Endothelial cell (in vitro differentiated cells): Measurements from ENCODE around the gene CRYGN. TPM values are rescaled to one million over a fixed set of nuclear protein-coding genes. Genes with fewer than 3 reads are reported as not detected.

Source experiments
- DNase-seq: peaks from one replicate; pipeline ENCODE4 v3.0.0; 2021; ENCODE audit warnings: low spot score
- H3K27ac Mint-ChIP-seq: one replicate; pipeline ENCODE4 v1.8.0; 2021; ENCODE audit warnings: mixed read lengths, inconsistent platforms; ENCODE audit not compliant: unreplicated experiment
- H3K27me3 Mint-ChIP-seq: one replicate; pipeline ENCODE4 v1.8.0; 2021; ENCODE audit warnings: mild to moderate bottlenecking, moderate library complexity, mixed read lengths, inconsistent platforms; ENCODE audit not compliant: unreplicated experiment
- H3K36me3 Mint-ChIP-seq: one replicate; pipeline ENCODE4 v1.8.0; 2021; ENCODE audit warnings: mild to moderate bottlenecking, low read depth, mixed read lengths, inconsistent platforms; ENCODE audit not compliant: unreplicated experiment
- H3K4me1 Mint-ChIP-seq: one replicate; pipeline ENCODE4 v1.8.0; 2021; ENCODE audit warnings: mild to moderate bottlenecking, mixed read lengths, inconsistent platforms; ENCODE audit not compliant: unreplicated experiment
- H3K4me3 Mint-ChIP-seq: one replicate; pipeline ENCODE4 v1.8.0; 2021; ENCODE audit warnings: mild to moderate bottlenecking, mixed read lengths, inconsistent platforms; ENCODE audit not compliant: unreplicated experiment
- H3K9me3 Mint-ChIP-seq: one replicate; pipeline ENCODE4 v1.8.0; 2021; ENCODE audit warnings: mixed read lengths, inconsistent platforms; ENCODE audit not compliant: unreplicated experiment
- total RNA-seq: library from RNA; stranded (reverse); fragmentation: NEBNext Ultra II Directional; extraction: Animal tissue kit (Norgen Biotek cat#: 25700); gene quantifications from one replicate; pipeline ENCODE4 v1.2.1, GENCODE V29; 2021; ENCODE audit not compliant: unreplicated experiment
- TF ChIP-seq, protein P1 (sequence below): fragments of 200-600 bp; sonication (generic); IDR thresholded peaks from one replicate; pipeline ENCODE4 v1.5.0; 2021; ENCODE audit warnings: antibody characterized with exemption; ENCODE audit not compliant: unreplicated experiment

CRYGN gene
- total RNA-seq, 1 donor from 2014 or later = not detected

GRCh38 chr7:151460474-151460855 lies 20.5 kb upstream of the CRYGN start:
- H3K4me1 Mint-ChIP-seq = peaks cover 19% of the 10 kb centered on the region
- no peak overlapping the region for H3K27ac Mint-ChIP-seq
- peaks cover 26% of the 10 kb centered on the region for H3K36me3 Mint-ChIP-seq
- no peak for DNase-seq
- H3K27me3 Mint-ChIP-seq = peaks cover 5% of the 10 kb centered on the region
- no peaks in the 10 kb centered on the region for H3K9me3 Mint-ChIP-seq
- no peak overlapping the region for H3K4me3 Mint-ChIP-seq
- TF ChIP-seq, protein P1, sequence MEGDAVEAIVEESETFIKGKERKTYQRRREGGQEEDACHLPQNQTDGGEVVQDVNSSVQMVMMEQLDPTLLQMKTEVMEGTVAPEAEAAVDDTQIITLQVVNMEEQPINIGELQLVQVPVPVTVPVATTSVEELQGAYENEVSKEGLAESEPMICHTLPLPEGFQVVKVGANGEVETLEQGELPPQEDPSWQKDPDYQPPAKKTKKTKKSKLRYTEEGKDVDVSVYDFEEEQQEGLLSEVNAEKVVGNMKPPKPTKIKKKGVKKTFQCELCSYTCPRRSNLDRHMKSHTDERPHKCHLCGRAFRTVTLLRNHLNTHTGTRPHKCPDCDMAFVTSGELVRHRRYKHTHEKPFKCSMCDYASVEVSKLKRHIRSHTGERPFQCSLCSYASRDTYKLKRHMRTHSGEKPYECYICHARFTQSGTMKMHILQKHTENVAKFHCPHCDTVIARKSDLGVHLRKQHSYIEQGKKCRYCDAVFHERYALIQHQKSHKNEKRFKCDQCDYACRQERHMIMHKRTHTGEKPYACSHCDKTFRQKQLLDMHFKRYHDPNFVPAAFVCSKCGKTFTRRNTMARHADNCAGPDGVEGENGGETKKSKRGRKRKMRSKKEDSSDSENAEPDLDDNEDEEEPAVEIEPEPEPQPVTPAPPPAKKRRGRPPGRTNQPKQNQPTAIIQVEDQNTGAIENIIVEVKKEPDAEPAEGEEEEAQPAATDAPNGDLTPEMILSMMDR = no peak

- Mint-ChIP-seq H3K36me3 (peaks cover 23% of the 10 kb centered on the region), H3K4me3 (no peak overlapping the region), H3K27me3 (peaks cover 5% of the 10 kb centered on the region), H3K9me3 (no peaks in the 10 kb centered on the region), H3K4me1 (peaks cover 20% of the 10 kb centered on the region), H3K27ac (peak overlapping the region; percentile 42)
- TF ChIP-seq, protein P1 = no peak
- DNase-seq = no peak
Measured at GRCh38 chr7:151459726-151460473, 20.0 kb upstream of the CRYGN start.

- peaks cover 22% of the 10 kb centered on the region for H3K4me1 Mint-ChIP-seq
- H3K9me3 Mint-ChIP-seq = no peaks in the 10 kb centered on the region
- H3K4me3 Mint-ChIP-seq = peak overlapping the region; percentile 20
- no peak overlapping the region for H3K27ac Mint-ChIP-seq
- H3K27me3 Mint-ChIP-seq = peaks cover 5% of the 10 kb centered on the region
- DNase-seq = no peak
- peaks cover 5% of the 10 kb centered on the region for H3K36me3 Mint-ChIP-seq
- TF ChIP-seq, protein P1 = no peak
Measured at GRCh38 chr7:151457534-151457933, 17.6 kb upstream of the CRYGN start.

DNA sequence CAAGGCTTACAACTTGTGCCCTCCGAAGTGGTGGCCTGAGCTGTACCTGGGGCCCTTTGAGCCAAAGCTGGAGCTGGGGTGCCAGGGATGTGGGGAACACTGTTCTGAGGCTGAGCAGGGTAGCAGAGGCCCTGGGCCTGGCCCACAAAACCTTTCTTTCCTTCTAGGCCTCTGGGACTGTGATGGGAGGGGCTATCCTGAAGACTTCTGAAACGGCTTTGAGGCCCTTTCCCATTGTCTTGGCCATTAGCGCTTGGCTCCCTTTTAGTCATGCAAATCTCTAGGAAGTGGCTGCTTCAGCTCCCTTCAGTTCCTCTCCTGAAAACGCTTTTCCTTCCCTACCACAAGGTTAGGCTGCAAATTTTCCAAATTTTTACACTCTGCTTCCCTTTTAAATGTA lies 16.8 kb upstream of the CRYGN start:
- no peak overlapping the region for H3K4me3 Mint-ChIP-seq
- no peaks in the 10 kb centered on the region for H3K9me3 Mint-ChIP-seq
- DNase-seq = no peak

GRCh38 chr7:151456276-151456675 lies 16.3 kb upstream of the CRYGN start:
- no peak for DNase-seq
- TF ChIP-seq, protein P1 = no peak
- Mint-ChIP-seq H3K27ac (no peak overlapping the region), H3K36me3 (peaks cover 4% of the 10 kb centered on the region), H3K9me3 (no peaks in the 10 kb centered on the region), H3K4me3 (no peak overlapping the region), H3K4me1 (peaks cover 24% of the 10 kb centered on the region), H3K27me3 (peaks cover 3% of the 10 kb centered on the region)

More for the DNA sequence above, 16.8 kb upstream of the CRYGN start:
- Mint-ChIP-seq H3K36me3 (peaks cover 4% of the 10 kb centered on the region), H3K27me3 (peaks cover 3% of the 10 kb centered on the region), H3K4me1 (peaks cover 24% of the 10 kb centered on the region), H3K27ac (peak overlapping the region; percentile 74)
- TF ChIP-seq, protein P1 = no peak
